Measurements from ENCODE around the gene CCDC110.
A peak's percentile ranks its signal among the peaks of the same experiment; 100 is the strongest.

CCDC110 gene

DNA sequence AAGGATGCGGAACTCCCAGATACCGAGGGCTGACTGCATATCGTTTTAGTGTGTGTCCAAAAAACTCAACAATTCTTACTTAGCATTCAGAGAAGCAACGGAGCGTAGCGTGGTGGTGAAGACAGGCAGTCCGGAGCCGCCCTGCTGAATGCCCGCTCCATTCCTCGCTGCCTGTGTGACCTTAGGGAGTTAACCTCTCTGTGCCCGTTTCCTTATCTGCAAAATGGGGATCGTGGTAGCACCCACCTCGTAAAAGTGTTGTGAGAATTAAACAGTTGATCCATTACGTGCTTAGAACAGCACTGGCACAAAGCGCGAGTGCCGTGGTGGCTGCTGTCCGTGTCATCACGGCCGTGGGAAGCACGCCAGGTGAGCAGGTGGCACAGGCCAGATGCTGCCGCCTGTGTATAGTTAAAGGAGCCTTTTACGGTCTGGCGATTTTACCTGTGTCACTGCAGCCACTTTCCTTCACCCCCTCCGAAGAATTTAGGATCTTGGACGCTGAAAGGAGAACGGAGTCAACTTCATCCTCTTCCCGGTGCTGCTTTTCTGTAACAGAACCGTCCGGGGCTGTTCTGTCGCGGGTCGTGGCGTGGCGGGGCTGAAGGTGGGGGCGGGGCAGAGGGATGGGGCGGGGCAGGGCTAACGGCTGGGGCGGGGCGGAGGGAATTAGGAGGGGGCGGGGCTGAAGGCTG is 885 bp downstream of the CCDC110 start:
- DNase-seq, result peak; percentile 44 to 59

DNA sequence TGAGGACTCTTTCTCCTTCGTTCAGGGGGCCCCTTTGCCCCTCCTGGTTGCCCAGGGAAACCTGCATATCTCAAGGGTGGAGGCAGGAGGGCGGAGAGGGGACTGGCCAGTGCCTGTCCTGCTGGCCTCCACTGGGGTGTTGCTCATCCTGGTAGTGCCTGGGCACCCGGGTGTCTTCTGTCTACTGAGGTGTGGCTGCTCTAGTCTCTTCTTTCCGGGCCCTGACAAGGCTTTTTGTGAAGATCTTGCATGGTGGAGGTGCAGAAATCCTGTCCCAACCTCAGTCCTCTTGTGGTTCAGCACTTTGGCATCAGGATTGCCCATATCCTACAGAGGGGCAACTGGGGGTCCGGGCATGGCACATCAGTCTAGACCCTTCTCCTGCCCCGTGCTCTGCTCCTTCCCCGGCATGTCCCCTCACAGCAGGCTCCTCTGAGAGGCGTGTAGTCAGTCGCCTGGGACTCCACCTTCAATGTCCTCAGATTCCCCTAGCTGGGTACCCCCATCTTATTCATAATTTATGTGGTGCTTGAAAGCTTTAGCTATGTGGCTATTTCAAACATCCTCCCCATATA is 1.9 kb downstream of the CCDC110 start:
- no peak for DNase-seq

DNA sequence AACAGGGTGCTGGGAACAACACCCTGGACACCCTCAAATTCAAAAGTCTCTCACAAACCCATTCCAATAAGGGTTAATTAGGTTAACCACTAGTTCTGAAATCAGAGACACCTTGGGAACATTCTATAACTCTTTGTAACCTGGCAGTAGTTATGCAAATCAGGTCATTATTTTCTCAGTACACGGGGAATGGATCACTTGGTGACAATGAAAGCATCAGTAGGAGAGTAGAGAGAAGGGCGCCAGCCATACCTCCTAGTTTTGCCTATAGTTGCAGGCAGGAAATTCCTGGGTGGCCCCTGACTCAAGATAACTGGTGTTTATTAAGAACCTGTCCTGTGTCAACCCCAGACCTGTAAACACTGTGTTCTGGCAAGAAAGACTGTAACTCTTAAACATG is 2.5 kb downstream of the CCDC110 start:
- DNase-seq, result no peak

DNA sequence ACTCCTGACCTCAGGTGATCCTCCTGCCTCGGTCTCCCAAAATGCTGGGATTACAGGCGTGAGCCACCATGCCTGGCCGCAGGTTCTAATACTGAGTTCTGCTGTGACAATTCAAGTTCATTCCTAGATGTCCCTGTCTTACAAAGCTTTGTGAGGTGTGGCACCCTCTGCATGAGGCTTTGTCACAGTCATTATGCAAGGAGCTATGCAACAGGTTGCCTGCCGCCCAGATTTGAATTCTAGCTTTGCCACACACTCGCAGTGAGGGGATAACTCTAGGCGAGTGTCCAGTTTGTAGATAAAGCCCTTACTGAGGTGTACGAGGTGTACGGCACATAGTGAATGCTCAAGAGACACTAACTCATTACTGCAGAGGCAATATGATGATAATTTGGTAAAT is 3.5 kb downstream of the CCDC110 start:
- no peak for DNase-seq

DNA sequence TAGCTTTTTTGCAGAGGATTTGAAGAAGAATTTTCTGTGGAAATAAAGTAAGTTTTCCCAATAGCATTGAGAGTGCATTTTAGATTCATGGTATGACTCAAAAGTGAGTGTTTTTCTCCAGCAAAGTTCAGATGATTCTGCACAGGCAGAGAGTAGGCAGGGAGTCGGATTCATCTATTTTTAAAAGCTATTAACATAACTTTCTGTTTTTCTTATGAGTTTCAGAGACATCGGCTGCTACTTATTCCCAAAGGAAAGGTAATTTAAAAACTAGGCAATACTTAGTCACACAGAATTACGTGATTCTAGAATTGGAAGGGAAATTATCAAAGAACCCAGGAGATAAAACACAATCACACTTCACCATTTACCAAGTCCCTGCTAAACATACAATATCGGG is 4.4 kb downstream of the CCDC110 start:
- DNase-seq, result no peak

DNA sequence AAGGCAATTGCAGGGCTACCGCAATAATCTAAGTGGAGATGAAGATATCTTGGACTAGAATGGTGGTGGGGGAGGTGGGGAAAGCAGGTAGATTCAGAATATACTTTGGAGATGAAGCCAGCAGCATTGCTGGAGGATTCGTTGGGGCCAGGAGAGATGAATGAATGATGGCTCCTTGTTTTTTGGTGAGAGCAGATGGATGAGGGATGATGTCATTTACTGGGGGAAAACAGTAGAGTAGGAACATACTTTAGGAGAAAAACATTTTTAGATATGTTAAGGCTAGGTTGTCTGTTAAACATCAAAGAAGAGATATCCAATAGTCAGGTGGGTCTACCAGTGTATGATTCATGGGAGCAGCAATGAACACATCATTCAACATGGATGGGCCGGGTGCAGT is 5.8 kb downstream of the CCDC110 start:
- DNase-seq, result no peak

DNA sequence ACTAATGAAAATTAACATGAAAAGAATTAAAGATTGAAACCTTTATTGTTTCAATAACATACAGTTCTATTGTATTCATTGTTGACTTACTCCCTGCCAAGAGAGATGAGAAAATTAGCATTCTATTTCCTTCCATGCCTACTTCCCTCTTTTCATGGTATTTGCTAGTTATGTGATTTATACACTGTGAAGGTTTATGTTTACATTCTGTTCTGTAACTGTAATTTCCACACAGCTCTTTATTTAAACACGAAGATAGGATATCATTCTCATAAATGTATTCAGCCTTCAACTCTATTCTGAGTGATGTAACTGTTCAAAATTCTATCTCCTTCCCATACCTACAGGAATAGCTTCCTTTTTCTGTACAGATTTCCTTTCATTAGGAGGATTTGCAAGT is 6.6 kb downstream of the CCDC110 start:
- no peak for DNase-seq

DNA sequence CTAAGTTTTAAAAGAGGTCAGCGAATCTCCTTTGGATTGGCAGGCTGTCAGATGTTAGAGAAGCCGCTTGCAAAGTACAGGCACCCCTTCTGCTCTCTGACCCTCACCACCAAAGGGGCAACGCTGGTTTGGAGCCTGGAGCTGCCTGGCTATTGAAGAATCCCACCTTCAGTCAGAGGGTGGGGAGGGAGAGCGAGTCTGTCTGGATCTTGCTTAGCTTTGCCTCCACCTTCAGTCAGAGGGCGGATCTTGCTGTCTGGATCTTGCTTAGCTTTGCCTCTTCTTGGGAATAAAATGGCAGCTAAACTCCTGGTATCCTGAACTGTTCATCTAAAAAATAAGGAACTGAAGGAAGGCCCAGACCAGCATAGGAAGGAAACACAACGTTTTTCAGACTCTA is 7.3 kb downstream of the CCDC110 start:
- no peak for DNase-seq

DNA sequence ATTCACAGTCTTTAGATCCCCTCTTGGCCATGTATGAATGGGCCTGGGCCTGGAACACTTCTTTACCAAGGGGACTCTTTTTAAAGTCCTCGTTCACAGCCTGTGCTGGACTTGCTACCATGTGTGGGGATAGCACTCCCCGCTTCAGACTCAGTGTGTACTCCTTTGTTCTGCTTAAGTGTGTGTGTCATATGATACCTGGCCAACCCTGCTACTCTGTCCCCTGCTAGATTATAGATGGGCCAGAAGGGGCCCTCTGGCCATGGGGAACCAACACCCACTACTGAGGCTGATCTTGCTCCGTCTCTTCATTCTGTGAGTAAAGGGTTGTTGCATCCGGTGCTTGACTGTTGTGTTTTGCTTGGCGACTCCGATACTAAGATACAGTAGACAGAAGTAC is 8.0 kb downstream of the CCDC110 start:
- no peak for DNase-seq

DNA sequence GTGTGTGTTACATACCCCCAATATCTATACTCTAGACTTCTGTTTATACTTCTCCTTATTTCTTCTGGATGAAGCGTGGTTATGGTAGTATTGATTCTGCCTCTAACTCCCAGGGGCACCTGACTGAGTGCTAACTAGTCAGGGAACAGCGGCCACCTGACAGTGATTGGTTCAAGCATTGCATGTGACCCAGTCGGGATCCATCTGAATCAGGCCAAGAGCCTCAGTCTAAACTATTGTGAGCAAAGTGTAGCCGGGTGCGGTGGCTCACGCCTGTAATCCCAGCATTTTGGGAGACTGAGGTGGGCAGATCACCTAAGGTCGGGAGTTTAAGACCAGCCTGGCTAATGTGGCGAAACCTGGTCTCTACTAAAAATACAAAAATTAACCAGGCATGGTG is 10.0 kb downstream of the CCDC110 start:
- no peak for DNase-seq

DNA sequence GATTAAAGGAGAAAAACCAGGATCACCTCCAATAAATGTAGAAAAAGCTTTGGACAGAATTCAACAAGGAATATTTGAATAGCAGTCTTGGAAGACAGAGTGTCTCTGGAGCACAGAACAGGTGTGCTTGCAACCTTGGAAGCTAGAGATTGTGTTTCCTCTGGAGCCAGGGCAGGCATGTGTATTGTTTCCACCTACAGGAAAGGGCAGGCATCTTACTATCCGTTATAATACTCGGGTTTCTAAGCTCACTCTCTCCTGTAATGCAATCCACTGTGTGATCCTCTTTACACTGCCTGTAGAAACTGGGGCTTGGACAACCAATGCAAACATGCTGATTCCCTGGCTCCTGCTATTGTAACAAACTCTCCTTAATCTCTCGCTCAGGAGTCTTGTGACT is 14.4 kb downstream of the CCDC110 start:
- no peak for DNase-seq

DNA sequence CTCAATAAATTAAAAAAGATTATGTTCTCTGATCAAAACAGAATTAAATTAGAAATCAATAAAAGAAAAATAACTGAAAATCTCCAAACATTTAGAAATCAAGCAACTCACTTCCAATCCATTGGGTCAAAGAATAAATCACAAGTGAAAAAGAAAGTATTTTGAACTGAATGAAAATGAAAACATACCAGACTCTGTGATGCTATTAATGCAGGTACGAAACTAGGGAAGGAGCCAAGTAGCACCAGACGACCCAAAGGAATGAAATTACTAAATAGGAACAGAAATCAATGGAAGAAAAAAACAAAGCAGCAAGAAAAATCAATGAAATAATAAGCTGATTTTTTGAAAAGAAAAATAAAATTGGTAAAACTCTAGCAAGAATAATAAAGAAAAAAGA is 15.4 kb downstream of the CCDC110 start:
- no peak for DNase-seq

DNA sequence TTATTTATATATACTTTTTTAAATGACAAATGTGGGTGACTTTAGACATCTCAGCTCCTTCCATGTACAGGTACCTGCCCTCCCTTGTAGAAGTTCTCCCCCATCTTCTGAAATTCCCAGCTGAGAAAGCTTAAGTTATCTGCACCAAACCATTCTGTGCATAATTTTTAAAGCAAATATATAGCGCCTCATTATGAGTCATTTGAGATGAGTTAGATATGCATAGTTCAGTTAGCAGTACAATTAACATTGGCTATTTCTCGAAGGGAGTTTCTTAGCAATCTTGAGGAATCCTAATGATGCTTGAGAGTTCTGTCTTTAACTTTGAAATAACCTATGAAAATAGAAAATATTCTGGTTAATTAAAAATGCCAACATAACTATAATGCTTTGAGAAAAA is 26.3 kb downstream of the CCDC110 start:
- no peak for DNase-seq

DNA sequence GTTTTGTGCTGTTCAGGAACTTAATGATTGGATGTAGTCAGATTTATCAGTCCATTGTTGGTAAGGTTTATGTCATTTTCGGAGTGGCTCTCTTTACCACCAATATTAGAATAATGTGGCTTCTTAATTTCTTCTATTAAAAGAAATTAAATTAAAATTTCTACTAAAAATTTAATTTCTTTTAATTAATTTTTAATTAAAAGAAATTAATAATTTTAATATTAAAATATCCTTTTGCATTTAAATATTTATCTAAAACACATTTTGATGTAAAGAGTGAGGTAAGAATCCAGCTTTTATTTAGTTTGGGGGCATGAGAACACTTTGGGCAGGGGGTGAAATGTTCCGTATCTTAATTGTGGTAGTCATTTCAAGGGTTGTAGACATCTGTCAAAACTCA is 30.1 kb downstream of the CCDC110 start:
- no peak for DNase-seq

DNA sequence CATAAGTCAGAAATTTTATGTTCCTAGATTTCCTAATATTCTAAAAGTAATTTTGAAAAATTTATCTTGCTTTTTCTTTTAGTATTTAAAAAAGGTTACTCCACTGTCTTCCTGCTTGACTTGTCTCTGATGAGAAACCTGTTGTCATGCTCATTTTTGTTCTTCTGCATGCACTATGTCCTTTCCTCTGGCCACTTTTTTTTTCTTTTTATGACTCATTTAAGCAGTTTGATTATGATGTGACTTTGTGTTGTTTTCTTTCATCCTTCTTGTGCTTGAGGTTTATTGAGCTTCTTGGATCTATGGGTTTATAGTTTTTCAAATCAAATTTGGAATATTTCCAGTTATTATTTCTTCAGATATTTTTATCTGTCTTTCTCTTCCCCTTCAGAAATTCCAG is 33.7 kb downstream of the CCDC110 start:
- DNase-seq, result no peak

DNA sequence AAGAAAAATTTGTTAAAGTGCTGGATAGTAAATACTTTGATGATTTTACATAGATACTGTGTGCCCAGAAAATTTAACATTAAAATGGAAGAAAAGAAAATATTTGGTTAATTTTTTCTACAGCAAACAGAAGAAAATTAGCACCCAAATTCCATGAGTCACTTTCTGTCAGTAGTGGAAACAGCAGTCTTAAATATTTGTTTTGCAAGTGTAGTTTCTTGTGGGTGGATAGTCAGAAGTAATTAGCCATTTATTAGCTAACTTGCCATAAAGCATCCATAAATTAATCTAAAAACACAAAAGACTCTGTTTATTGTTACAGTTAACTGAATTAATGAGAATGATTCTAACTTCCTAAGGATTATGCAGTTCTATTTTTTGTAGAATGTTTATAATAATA is 36.1 kb downstream of the CCDC110 start:
- no peak for DNase-seq

DNA sequence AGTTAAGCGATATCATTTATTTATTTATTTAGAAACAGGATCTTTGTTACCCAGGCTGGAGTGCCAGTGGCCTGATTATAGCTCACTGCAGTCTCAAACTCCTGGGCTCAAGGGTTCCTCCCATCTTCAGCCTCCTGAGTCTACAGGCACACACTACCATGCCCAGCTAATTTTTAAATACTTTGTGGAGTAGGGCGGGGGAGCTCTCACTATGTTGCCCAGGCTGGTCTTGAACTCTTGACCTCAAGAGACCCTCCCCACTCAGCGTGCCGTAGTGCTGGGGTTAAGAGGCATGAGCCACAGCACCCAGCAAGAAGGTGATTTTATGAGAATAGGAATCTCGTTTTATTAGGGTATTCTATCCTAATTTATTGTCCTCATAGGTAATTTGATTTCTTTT is 41.9 kb downstream of the CCDC110 start:
- no peak for DNase-seq

DNA sequence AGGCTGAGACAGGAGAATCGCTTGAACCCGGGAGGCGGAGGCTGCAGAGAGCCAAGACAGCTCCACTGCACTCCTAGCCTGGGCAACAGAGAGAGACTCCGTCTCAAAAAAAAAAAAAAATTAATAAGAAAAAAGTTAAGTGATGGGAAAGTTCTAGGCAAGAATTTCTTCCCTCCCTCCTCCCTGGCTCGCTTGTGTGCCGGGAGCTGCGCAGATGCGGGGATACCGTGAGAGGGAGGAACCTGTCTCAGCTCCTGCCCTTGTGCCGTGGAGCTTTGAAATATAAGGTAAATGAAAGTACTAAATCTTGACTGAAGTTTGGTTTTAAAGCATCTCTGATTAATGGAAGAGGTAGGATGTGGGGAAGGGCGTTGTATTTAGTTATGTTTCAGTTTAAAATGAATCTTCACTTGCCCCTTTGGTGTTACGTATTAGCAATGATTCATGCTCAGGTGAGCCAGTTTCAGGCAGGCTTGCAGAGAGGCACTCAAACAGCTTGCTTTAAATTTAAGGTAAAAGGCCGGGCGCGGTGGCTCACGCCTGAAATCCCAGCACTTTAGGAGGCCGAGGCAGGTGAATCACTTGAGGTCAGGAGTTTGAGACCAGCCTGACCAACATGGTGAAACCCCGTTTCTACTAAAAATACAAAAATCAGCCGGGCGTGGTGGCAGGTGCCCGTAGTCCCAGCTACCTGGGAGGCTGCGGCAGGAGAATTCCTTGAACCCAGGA is 44.4 kb downstream of the CCDC110 start:
- DNase-seq, result no peak

DNA sequence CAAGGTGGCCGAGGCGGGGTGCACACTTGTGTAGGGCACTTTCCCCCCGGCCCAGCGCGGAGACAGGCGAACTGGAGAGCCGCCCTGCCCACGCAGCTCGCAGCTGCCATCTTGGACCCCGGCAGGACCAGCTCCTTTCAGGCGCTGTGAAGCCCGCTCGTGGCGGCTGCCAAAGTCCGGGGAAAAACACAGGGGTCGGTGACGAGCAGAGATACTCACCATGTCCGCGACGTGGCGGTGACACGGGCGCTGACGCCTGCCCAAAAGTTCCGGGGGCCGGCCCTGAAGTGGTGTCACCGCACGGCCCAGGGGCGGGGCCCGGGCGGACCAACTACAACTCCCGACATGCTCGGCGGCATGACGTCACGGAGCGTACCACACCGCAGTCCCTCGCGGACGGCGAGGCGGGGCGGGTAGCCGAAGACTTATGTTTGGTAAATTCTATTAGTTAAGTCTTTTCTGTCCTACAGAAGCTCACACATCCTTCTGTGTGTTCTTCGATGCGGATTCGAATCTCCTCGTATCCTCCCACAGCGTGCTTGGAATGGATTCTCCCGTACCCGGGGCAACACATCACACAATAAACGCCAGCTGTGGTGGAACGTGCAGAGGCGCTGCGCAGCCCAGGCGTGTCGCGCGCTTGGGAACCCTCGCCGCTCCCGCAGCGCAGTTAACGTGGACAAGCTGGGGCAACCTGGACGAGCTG is 45.7 kb downstream of the CCDC110 start, which contains the start of gene UFSP2:
UFSP2 (minus strand) TSS at position 318 of the 706 bp plus-strand sequence; CDS start at position 222, 96 bp downstream.
- peak; percentile 91 to 94 for DNase-seq

DNA sequence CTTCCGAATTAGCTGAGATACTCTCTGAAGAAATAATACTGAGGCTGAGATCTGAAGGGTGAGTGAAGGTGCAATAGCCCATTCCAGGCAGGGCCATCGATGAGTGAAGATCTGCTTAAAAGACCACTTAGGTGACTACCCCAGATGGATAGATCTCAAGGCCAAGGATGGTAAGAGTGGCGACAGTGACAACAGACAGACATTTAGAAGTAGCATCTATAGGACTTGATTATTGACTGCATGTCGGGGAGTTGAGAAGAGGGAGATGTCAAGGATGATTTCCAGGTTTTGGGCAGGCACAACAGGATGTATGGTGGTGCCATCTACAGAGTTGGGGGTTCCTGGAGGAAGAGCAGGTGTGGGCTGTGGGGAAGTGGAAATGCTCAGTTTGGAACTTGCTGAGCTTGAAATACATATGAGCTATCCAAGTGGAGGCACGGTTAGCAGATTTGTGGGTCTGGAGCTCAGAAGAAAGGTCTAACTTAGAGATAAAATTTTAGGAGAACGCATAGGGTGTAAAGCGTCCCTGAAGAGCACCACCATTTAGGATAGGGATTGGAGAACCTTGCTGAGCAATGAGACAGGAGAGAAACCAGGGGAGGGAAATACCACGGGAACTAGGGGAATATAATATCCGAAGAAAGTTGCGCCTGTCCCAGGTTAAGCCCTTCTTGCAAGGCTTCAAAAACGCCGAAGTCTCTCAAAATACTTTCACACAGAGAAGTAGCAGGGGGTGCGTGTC is 46.5 kb downstream of the CCDC110 start:
- DNase-seq, result peak in 1 of 2 donors; percentile 12

DNA sequence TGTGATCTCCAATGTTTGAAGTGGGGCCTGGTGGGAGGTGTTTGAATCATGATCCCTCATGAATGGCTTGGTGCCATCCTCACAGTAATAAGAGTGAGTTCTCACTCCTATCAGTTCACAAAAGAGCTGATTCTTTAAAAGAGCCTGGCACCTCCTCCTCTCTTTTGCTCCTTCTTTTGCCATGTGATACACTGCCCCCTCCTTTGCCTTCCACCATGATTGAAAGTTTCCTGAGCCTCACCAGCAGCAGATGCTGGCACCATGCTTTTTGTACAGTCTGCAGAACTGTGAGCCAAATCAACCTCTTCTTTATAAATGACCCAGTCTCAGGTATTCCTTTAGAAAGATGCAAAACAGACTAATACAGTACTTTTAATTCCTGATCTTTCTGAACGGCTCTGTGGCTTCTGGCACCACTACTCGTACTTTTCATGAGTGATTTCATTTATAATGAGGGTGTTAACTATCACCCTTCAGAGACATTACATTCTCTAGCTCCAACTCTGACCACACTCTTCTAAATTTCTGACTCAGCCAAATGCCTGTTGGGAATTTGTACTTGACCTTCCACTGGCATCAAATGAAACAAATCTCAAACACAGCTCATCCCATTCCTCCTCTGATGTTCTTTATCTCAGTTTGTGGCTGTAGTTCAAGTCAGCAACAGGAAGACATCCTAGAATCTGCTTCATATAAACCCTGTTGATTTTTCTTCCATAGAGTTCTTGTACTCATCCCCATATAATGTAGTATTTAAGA is 50.0 kb downstream of the CCDC110 start:
- no peak for DNase-seq

DNA sequence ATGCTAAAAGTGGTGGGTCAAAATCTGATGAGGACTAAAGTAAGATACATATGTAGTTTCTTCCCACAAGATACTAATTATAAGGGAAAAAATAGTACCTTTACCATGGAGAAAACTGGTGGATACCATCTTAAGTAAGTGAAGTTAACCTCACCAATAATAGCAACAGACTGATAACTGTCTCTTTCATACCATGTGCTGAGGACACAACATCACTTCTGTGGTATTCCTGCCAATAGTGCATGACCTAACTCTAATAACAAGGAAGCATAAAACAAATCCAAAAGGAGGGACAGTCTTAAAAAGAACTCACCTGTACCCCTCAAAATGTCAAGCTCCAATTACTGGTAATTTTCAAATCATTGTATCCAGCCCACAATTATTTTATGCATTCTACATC is 54.6 kb downstream of the CCDC110 start:
- no peak for DNase-seq
